ENCODE measurements around the gene PDE9A.

PDE9A gene

DNA sequence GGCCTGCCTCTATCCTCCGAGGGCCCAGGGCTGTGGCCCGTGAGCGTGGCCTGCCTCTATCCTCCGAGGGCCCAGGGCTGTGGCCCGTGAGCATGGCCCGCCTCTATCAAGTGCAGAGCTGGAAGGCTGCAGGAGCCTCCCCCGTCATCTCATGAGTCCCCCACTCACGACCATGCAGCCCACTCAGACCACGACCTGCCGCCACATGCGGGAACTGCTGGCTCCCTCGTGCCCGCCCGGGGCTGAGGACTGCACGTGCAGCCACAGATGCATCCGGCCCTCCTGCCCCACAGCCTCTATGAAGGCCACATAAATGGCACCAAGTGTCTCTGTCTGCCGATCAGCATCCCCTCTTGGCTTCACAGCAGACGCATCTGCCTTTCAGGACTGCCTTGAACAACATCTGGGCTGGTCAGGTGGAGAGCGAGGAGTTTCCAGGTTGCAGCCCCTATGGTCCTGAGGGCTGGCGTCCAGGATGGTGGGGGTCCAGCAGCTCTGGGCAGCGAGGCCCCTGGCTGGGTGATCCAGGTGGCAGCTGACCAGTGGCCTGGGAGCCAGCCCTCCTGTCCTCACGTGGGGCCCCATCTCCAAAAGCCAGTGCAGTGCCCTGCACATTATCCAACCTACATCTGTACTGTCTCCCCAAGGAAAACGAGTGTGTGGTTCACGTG is 103.3 kb downstream of the PDE9A start:
- no peak for DNase-seq (ENCODE audit: low read depth in 2 of 2)

DNA sequence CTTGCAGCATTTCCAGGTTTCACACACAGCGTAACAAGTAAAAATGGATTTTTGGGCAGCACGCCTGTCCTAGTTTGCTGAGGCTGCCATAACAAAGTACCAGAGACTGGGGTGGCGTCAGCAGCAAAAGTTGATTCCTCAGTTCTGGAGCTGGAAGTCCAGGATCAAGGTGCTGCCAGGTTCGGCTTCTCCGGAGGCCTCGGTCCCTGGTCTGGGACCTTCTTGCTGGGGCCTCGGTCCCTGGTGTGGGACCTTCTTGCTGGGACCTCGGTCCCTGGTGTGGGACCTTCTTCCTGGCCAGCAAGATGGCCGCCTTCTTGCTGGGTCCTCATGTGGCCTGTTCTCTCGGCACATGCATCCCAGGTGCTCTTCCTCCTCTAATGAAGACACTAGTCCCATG is 104.0 kb downstream of the PDE9A start:
- DNase-seq (ENCODE audit: low read depth in 2 of 2): no peak

DNA sequence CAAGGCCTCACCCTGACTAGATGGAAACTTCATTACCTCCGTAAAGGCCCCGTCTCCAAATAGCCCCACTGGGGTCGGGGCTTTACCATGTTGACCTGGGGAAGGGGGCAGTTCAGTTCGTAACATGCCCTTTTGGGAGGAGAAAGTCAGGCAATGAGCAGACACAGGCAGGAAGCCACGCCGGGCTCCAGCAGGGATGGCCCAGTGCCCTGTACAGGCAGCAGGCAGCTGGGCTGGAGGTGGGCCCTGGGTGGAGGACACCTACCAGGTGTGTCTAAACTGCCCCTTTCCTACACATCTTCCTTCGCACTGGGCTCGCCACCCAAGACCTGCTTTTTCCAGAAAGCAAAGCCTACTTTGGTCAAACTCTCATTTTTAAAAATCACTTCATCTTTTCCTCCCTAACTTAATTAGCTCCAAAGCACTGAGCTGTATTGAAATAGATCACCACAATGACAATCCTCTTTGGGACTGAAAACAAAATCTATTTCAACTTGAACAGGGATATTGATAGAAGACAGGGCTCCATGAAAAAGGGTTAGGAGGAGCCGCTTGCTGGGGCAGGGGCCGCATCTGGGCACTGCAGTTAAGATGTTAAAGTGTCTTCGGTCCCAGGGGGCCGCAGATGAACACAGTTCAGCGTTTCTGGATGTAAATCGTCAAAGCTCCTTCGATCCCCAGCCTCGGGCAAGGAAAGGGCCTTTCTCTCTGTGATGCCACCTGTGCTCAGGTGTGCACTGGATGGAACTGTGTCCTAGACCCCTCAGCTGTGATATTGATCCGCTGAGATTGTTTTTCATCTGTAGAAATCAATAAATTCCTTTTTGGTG is 104.6 kb downstream of the PDE9A start:
- no peak for DNase-seq (ENCODE audit: low read depth in 2 of 2)

DNA sequence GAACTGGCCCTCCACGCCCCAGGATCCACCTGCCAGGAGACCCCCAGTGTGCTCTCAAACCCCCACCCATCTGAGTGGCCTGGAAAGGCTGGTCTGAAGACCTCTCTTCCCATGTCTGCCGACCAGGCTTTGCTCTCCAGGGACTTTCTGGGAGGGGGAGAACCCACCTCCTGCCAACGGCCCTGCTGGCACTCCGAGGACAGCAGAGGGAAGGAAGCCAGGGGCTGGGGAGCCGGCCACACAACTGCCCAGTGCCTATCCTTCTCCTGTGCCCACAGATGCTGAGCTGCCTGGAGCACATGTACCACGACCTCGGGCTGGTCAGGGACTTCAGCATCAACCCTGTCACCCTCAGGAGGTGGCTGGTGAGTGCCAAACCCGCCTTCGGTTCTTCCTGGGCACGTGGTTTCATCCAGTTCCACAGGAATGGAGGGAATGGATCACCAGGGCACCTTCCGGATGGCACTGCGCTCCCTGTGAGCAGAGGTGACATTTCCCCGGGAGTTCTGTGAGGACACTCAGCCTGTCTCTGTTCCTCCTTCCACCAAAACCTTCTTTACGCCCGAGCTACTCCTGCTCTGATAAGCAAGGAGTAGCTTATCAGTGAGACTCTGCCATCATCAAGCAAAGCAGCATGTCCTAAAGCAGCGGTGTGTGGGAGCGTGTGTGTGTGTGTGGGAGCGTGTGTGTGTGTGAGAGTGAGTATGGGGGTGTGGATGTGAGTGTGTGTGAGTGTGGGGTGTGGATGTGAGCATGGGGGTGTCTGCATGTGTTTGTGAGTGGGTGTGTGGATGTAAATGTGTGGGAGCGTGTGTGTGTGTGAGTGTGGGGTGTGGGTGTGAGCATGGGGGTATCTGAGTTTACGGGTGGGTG is 105.5 kb downstream of the PDE9A start:
- DNase-seq (ENCODE audit: low read depth in 2 of 2): no peak

DNA sequence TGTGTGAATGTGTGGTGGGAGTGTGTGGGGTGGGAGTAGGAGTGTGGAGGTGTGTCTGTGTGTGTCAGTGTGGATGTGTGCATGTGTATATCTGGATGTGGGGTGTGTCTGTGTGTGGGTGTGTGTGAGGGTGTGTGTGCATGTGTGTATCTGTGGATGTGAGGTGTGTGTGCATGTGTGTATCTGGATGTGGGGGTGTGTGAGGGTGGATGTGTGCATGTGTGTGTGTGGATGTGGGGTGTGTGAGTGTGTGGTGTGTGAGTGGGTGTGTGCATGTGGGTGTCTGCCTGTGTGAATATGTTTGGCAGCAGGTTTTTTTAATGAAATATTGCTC is 106.1 kb downstream of the PDE9A start:
- DNase-seq (ENCODE audit: low read depth in 2 of 2): no peak

DNA sequence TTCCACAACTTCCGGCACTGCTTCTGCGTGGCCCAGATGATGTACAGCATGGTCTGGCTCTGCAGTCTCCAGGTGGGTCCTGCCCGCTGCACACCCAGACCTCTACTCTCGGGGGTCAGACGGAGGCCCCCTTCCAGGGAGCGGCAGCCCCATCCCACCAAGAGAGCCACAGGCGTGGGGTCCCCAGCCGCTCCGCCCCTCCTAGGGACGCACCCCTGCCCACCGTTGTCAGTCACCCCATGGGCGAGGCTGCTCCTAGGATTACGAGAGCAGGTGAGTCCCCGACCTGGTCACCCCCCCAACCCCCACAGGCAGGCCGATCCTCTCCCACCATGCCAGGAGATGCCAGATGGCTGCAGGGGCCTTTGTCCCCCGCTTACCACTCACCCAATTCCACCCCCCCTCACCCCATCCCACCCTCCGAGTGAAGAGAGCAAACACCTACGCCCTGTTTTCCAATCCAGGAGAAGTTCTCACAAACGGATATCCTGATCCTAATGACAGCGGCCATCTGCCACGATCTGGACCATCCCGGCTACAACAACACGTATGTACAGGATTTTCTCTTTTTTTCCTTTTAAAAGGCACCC is 107.0 kb downstream of the PDE9A start:
- DNase-seq (ENCODE audit: low read depth in 2 of 2): no peak

DNA sequence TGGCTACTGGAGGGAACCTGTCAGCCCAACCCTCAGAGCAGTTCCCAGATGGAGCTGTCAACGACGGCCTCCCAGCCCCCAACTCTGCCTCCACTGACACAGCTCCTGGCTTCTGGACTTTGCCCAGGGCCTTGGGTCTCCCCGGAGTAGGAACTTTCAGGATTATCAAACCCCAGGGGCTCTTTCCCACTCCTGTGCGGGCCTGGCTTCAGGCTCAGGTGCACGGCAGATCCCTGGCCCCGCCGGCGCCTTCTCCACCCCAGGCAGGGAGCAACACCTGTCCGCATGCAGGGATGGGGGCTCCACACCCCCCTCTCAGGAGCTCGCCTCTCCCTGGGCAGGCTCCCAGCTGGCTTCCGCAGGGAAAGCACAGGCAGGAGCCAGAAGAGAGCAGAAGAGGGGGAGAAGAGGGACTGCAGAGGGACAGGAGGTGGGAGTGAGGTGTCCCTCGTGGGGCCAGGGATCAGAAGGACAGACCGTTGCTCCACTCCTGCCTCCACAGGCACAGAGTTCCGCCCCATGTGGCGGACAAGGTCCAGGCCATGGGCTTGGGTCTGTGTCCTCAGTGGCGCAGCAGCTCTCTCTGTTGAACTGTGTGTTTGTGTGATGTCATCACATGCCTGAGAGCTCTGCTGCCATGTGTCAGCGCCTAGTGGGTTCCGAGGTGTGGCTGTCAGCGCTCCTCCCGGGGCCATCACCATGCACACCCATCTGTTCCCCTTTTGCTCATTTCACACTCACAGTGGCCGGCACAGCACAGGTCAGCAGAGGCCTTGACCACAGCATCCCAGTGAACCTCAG is 107.7 kb downstream of the PDE9A start:
- no peak for DNase-seq (ENCODE audit: low read depth in 2 of 2)

DNA sequence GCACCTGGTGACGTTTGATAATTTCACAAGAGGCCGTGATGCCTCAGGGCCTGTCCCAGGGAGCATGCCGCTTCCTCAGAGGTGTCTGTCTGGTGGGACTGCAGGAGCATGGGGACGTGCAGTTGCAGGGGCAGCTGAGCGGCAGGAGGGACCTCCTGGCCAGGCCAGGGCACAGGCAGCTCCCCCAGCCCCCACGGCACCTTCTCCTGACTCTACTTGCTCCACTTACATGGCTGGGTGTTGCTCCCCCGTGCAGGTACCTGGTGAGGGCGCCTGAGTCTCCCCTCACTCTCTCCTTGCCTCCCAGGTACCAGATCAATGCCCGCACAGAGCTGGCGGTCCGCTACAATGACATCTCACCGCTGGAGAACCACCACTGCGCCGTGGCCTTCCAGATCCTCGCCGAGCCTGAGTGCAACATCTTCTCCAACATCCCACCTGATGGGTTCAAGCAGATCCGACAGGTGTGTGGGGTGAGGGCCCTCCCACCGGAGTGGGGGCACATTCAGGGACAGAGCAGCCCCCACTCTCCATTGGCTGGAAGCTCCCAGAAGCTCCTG is 108.4 kb downstream of the PDE9A start:
- DNase-seq (ENCODE audit: low read depth in 2 of 2): no peak

DNA sequence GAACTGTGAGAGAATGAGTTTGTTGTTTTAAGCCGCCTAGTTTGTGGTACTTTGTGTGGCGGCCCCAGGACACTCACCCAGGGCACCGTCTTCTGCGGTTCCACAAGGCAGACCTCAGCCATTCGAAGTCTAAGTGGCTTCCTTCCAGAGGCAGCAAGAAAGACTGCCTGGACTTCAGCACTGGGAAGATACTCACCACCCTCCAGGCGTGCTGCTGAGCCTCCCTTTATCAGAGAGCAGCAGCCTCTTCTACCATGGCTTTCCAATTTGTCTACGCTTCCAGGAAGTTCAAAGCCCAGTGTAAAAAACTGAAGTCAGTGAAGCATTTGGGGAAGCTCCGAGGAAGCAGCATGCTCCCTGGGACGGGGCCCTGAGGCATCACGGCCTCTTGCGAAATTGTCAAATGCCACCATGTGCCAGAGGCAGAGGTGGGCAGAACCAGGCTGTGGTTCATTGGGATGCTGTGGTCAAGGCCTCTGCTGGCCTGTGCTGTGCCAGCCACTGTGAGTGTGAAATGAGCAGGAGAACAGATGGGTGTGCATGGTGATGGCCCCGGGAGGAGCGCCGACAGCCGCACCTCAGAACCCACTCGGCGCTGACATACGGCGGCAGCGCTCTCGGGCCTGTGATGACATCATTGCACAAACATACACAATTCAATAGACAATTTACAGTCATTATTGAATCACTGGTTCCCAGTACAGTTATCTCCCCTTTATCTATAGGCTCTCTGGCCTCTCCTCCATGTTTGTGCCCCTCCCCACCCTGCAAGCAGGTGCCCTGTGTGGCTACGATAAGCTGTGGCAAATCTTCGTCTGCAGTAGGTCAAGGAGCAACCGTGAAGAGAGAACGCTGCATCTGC is 110.4 kb downstream of the PDE9A start:
- DNase-seq (ENCODE audit: low read depth in 2 of 2): no peak

DNA sequence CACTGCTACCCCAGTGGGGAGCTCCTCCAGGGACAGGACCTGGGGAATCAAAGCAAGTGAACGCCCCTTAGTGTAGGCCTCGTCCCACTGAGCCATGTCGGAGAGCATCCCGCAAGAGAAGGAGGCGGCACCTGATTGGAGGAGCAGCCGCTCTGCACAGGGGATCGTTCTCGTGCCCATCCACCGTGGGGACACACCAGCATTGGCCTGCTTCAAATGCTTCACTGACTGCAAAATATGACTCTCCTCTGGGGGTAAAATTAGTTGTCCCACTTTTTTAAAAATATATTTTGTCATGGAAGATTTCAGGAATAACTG is 111.0 kb downstream of the PDE9A start:
- DNase-seq (ENCODE audit: low read depth in 2 of 2): no peak

DNA sequence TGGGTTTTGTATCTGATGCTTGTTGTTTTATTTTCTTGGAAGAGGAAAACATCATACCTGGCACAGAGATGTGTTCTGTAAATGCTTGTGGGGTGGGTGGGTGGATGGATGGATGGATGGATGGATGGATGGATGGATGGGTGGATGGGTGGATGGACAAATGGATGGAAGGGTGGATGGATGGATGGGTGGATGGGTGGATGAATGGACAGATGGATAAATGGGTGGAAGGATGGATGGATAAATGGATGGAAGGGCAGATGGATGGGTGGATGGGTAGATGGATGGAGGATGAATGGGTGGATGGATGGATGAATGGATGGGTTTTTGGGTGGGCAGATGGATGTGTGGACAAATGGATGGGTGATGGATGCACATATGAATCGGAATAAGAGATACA is 111.5 kb downstream of the PDE9A start:
- DNase-seq (ENCODE audit: low read depth in 2 of 2): no peak

DNA sequence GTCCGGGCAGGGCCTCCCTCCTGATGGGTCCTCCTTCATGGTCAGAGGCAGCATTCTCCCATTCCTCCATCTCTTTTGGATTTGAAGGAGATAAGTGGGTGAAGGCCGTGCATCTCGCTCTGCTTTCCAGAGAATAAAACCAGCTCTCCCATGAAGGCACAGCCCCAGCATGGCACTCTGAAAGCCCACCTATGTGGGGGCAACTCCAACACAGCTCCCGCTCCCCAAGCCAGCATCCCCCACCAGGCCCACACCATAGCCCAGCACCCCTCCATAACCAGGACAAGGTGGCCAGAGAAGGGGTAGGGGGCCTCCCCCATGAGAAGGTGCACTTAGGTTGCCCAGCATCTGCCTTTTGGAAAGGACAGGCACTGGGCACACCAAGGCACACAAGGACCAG is 112.2 kb downstream of the PDE9A start:
- no peak for DNase-seq (ENCODE audit: low read depth in 2 of 2)

DNA sequence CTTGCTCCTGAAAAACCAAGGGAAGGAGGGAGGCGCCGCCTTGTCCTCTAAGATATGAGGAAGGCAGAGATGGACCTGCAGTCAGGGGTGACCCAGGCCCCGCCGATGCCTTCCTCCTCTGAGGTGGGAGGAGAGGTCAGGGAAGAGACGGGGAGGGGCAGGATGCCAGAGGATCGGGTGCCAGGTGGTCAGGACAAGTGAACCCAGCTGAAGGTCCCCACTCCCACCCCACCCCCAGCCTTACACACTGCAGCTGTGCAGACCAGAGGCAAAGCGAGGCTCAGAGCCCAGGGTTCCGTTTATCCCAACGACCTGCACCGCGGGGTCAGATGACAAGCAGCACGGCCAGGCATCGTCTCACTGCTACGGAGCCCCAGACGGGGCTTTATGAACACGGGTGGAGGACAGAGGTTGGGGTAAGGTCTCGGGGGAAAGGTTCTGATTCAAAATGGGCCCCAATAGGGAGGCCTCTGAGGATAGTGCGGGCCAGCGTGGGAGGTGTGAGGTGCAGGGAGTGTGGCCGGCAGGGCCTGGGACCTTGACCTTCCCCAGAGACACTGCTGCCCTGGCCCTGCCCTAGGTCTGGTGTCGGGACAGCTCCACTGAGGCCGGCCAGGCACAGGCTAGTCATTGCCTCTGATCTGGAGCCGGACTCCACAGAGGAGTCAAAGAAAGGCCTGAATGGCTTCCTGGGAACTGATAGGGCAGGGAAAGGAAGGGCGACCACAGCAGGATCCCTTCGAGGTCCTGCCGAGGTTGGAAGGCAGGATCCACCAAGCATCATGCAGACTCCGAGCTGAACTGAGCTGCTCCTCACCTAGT is 113.5 kb downstream of the PDE9A start:
- DNase-seq (ENCODE audit: low read depth in 2 of 2): no peak

DNA sequence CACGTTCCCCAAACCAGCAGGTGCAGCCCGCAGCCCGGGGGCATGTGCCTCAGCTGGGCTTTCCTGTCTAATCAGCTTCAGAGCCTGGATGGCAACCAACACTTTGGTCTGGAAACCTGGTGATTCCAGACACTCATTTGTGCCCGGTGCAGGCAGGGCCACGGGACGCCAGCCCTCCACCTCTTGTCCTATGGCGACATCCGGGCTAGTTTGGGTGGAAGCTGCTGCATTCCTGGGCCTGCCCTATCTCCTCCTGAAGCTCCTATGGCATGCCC is 114.1 kb downstream of the PDE9A start:
- no peak for DNase-seq (ENCODE audit: low read depth in 2 of 2)

DNA sequence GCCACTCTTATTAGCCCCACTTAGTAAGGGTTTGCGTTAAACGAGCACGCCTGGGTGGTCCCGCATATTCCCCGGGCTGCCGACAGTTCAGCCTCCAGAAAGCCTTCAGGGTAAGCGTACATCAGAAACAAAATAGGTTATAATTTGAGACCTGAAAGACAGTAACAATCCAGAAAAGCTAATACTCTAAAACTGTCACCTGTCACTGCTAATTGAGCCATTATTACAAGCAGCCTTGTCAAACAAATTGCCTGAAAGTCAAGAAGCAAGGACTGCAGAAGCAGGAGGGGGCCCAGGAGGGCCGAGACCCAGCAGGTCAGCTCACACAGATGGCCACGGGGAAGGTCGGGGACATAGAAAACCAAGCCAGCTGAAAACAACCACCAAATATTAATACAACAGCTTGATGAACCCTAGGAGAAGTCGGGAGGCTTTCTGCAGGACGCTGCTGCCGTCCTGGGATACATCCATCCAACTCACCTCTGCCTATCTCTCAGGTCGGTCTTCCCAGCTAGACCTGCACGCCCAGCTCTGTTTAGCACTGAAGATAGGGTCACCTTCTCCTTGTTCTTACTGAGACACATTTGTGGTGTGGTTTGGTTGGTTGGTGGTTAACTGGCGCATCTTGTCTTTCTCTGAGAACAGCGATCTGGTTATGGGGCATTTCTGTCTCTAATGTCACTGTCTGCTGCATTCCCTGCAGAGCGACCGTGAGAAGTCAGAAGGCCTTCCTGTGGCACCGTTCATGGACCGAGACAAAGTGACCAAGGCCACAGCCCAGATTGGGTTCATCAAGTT is 115.1 kb downstream of the PDE9A start:
- DNase-seq (ENCODE audit: low read depth in 2 of 2): no peak

DNA sequence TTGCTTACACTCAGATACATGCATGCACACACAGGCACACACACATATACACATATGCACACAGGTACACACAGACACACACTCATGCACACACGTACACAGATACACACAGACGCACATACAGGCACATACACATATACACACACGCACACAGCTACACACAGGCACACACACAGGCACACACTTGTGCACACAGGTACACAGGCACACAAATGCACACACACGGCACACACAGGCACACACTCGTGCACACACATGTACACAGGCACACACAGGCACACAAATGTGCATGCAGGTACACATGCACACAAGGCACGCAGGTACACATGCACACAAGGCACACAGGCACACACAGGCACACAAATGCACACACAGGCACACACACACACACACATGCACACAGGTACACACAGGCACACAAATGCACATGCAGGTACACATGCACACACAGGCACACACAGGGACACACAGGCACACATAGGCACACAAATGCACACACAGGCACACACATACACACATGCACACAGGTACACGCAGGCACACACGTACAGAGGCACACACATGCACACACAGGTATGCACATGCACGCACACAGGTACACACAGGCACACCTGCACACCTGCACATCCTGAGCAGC is 115.9 kb downstream of the PDE9A start:
- DNase-seq (ENCODE audit: low read depth in 2 of 2): no peak

DNA sequence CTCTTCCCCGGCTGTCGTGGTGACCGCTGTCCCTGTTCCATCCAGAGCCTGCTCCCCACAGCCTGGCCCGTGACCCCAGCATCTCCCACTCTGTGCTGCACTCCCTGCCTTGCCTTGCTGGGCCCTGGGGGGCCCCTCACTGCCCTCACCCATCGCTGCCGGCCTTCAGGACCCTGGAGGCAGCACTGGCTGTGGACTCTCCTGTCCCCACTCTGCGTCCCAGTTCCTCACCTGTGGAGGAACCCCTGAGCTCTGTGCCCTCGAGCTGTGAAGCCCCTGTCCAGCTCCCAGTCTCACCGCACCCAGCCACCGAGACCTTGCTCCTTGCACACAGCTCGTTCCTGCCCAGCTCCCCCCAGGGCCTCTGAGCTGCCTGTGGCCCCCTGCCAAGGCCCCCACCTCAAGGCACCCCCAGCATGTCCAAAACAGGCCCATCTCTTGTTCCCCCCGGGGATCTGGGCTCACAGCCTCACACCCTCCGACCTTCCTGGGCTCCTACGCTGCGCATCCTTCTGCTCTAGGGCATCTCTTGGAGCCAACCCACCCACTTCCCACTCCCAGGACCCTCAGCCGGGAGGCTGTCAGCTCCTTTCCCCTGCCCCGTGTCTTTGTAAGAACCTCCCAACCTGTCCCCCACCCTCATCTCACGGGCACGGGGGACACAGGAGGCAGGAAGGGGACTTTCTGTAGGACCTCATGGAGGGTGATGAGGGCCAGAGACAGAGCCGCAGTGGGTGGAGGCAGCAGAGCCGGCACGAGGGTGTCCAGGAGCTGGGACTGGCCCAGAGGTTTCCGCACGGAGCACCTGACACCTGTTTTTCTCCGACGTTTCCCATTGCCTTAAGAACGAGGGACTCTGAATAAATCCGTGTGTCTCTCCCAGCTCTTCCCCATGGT is 116.6 kb downstream of the PDE9A start:
- no peak for DNase-seq (ENCODE audit: low read depth in 2 of 2)
